GM12891 (cell line): ENCODE data around the gene EGFL8.

Experiments
- PAX5 ChIP-seq: IDR thresholded peaks from 2 replicates; pipeline ENCODE4 v1.6.1; 2011; ENCODE audit warnings: low read length, moderate library complexity, mild to moderate bottlenecking; ENCODE audit not compliant: insufficient read depth, severe bottlenecking
- POLR2A ChIP-seq: IDR thresholded peaks from 2 replicates; pipeline ENCODE4 v1.6.1; 2011; ENCODE audit warnings: low read depth, low read length, control low read depth
- POLR2AphosphoS5 ChIP-seq: IDR thresholded peaks from 2 replicates; pipeline ENCODE4 v1.6.1; 2011; ENCODE audit warnings: low read depth, low read length, control low read depth
- POU2F2 ChIP-seq: IDR thresholded peaks from 2 replicates; pipeline ENCODE4 v1.6.1; 2011; ENCODE audit warnings: low read depth, mild to moderate bottlenecking, control low read depth, low read length, moderate library complexity
- SPI1 ChIP-seq: IDR thresholded peaks from 2 replicates; pipeline ENCODE4 v1.6.1; 2011; ENCODE audit warnings: low read depth, low read length, control low read depth
- TAF1 ChIP-seq: IDR thresholded peaks from 2 replicates; pipeline ENCODE4 v1.6.1; 2011; ENCODE audit warnings: low read depth, low read length, control low read depth

DNA sequence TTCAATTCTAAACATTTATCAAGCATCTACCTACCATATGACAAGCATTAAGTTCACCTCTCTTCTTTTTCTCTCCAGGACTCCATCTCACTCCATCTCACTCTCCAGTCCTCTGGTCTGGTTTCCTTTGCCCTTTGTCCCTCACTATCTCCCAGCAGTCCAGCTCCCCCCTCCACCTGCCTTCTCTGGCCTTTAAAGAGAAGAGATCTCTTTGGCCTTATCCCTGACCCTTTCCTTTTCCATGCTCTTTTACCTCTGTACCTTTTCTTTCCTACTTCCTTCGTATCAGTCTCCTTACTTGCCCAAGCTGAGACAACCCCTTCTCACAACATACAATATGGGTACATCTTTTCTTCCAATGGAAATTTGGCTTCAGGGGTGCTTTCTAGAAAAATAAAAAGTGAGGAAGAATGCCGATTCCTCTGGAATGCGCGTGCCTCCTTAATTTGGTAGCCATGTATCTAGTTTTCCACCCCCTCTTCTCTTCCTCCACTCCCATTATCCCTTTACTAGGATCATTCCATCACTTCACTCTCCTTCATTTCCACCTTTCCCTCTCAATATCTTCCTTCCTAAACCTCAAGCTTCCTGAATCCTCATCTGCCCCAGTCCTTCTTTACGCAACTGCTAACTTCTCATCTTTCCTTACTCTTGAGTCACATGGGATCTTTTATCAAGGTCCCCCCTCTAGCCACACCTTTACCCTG is 12.2 kb downstream of the EGFL8 start:
- TF ChIP-seq POU2F2 (no peak), POLR2AphosphoS5 (no peak), TAF1 (no peak), POLR2A (no peak), PAX5 (no peak), SPI1 (no peak)
